HepG2 (cell line): ENCODE results near the gene KMT2B. TPM values are rescaled to one million over a fixed set of nuclear protein-coding genes. Genes with fewer than 3 reads are reported as not detected.

Source experiments
- BRF2 ChIP-seq: sonication (generic); formaldehyde crosslinking; IDR thresholded peaks from 2 replicates; pipeline ENCODE4 v1.8.1; 2022; ENCODE audit warnings: mild to moderate bottlenecking, missing genetic modification reagents
- ELF4 ChIP-seq: sonication (generic); formaldehyde crosslinking; IDR thresholded peaks from 2 replicates; pipeline ENCODE4 v1.5.0; 2020; ENCODE audit warnings: missing genetic modification reagents, mild to moderate bottlenecking, moderate library complexity, borderline replicate concordance
- FOXA1 ChIP-seq, 2 experiments: fragments of 450-650 bp in 1 of 2; sonication (generic) in 1 of 2; formaldehyde crosslinking in 1 of 2; IDR thresholded peaks; 2 replicates each; pipeline versions ENCODE4 v1.4.0 to v1.6.1; 2016 to 2020; ENCODE audit warnings: missing genetic modification reagents in 1 of 2
- NFKB2 ChIP-seq: sonication (generic); formaldehyde crosslinking; IDR thresholded peaks from 2 replicates; pipeline ENCODE4 v1.4.0; 2020; ENCODE audit warnings: missing genetic modification reagents, borderline replicate concordance
- SIX1 ChIP-seq: sonication (generic); formaldehyde crosslinking; IDR thresholded peaks from 2 replicates; pipeline ENCODE4 v1.4.0; 2020; ENCODE audit warnings: missing genetic modification reagents, borderline replicate concordance
- STAT6 ChIP-seq: sonication (generic); formaldehyde crosslinking; IDR thresholded peaks from 2 replicates; pipeline ENCODE4 v1.4.0; 2020; ENCODE audit warnings: missing genetic modification reagents, mild to moderate bottlenecking, borderline replicate concordance
- THAP11 ChIP-seq: IDR thresholded peaks from 2 replicates; pipeline ENCODE4 v1.6.1; 2016; ENCODE audit warnings: missing biosample characterization, missing genetic modification reagents
- ZNF224 ChIP-seq: sonication (generic); formaldehyde crosslinking; IDR thresholded peaks from 2 replicates; pipeline ENCODE4 v1.5.0; 2020; ENCODE audit warnings: mild to moderate bottlenecking, missing genetic modification reagents
- ZNF234 ChIP-seq: sonication (generic); formaldehyde crosslinking; conservative IDR thresholded peaks from 2 replicates; pipeline ENCODE4 v1.5.1; 2020; ENCODE audit warnings: mild to moderate bottlenecking, missing genetic modification reagents
- ZNF547 ChIP-seq: sonication (generic); formaldehyde crosslinking; IDR thresholded peaks from 2 replicates; pipeline ENCODE4 v1.5.1; 2020; ENCODE audit warnings: mild to moderate bottlenecking, missing genetic modification reagents
- ZNF7 ChIP-seq: IDR thresholded peaks from 2 replicates; pipeline ENCODE4 v1.6.1; 2016; ENCODE audit warnings: missing biosample characterization, missing genetic modification reagents
- ZNF703 ChIP-seq: sonication (generic); formaldehyde crosslinking; IDR thresholded peaks from 2 replicates; pipeline ENCODE4 v1.5.1; 2020; ENCODE audit warnings: missing genetic modification reagents, mild to moderate bottlenecking, moderate library complexity, borderline replicate concordance
- ZNF839 ChIP-seq: sonication (generic); formaldehyde crosslinking; IDR thresholded peaks from 2 replicates; pipeline ENCODE4 v1.4.0; 2020; ENCODE audit warnings: missing genetic modification reagents, mild to moderate bottlenecking, borderline replicate concordance
- ZSCAN25 ChIP-seq: sonication (generic); formaldehyde crosslinking; IDR thresholded peaks from 2 replicates; pipeline ENCODE4 v1.8.0; 2022; ENCODE audit warnings: mild to moderate bottlenecking, missing genetic modification reagents
- polyA plus RNA-seq, 8 experiments: library from polyadenylated mRNA; depleted of rRNA in 3 of 8; stranded (reverse) in 7 of 8; unstranded in 1 of 8; fragments of >200 nt; fragmentation: Illumina TruSeq in 4 of 8; extraction: Trizol in 4 of 8; gene quantifications; 2 replicates each; pipeline versions ENCODE4 v1.2.1 to v1.2.3, GENCODE V29; 2011 to 2016; ENCODE audit warnings: low read depth in 4 of 8, missing spikeins in 1 of 8, mixed read lengths in 1 of 8; ENCODE audit not compliant: insufficient read depth in 1 of 8
- total RNA-seq, 5 experiments: library from RNA; depleted of rRNA; stranded (reverse); fragments of >200 nt; fragmentation: Illumina TruSeq; extraction: Trizol; gene quantifications; 2 replicates each; pipeline ENCODE4 v1.2.3, GENCODE V29; 2016; ENCODE audit warnings: low read depth in 1 of 5
- TF ChIP-seq, protein P1 (sequence below): sonication (generic); formaldehyde crosslinking; IDR thresholded peaks from 2 replicates; pipeline ENCODE4 v1.8.0; 2022; ENCODE audit warnings: mild to moderate bottlenecking, missing genetic modification reagents
- TF ChIP-seq, protein P2 (sequence below): sonication (generic); formaldehyde crosslinking; IDR thresholded peaks from 2 replicates; pipeline ENCODE4 v1.5.0; 2020; ENCODE audit warnings: mild to moderate bottlenecking, missing genetic modification reagents
- TF ChIP-seq, protein P3 (sequence below): sonication (generic); formaldehyde crosslinking; IDR thresholded peaks from 2 replicates; pipeline ENCODE4 v1.8.0; 2022; ENCODE audit warnings: missing genetic modification reagents, mild to moderate bottlenecking, borderline replicate concordance
- TF ChIP-seq, protein P4 (sequence below): sonication (generic); formaldehyde crosslinking; IDR thresholded peaks from 2 replicates; pipeline ENCODE4 v1.8.1; 2023; ENCODE audit warnings: mild to moderate bottlenecking, moderate library complexity, missing genetic modification reagents

KMT2B gene
- total and polyA plus RNA-seq, 2 of the 13 experiments (the other 11 are each of a cell fraction or from before 2014, with no cell fraction given) = 6.2 to 16.9 TPM

- TF ChIP-seq ELF4 (no peak), FOXA1 (IDR thresholded peaks at IDR 0.05) (no peak), FOXA1 (CRISPR knock-in tag; IDR thresholded peaks at IDR 0.05) (no peak), ZNF547 (0 out of 2 replicates have a peak, but pooled peaks have one; percentile 67), ZNF234 (CRISPR knock-in tag) (no peak), ZNF839 (CRISPR knock-in tag) (no peak), BRF2 (CRISPR knock-in tag) (no peak), THAP11 (CRISPR knock-in tag) (no peak), ZNF703 (CRISPR knock-in tag) (no peak), ZSCAN25 (CRISPR knock-in tag) (peak; percentile 65; the same call in 1 of the 2 replicates), SIX1 (no peak), NFKB2 (peak; percentile 22; the same call in 1 of the 2 replicates), ZNF7 (CRISPR knock-in tag) (no peak), STAT6 (no peak), ZNF224 (no peak)
- TF ChIP-seq, protein P1, sequence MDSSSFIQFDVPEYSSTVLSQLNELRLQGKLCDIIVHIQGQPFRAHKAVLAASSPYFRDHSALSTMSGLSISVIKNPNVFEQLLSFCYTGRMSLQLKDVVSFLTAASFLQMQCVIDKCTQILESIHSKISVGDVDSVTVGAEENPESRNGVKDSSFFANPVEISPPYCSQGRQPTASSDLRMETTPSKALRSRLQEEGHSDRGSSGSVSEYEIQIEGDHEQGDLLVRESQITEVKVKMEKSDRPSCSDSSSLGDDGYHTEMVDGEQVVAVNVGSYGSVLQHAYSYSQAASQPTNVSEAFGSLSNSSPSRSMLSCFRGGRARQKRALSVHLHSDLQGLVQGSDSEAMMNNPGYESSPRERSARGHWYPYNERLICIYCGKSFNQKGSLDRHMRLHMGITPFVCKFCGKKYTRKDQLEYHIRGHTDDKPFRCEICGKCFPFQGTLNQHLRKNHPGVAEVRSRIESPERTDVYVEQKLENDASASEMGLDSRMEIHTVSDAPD (CRISPR knock-in tag) = no peak
- TF ChIP-seq, protein P2, sequence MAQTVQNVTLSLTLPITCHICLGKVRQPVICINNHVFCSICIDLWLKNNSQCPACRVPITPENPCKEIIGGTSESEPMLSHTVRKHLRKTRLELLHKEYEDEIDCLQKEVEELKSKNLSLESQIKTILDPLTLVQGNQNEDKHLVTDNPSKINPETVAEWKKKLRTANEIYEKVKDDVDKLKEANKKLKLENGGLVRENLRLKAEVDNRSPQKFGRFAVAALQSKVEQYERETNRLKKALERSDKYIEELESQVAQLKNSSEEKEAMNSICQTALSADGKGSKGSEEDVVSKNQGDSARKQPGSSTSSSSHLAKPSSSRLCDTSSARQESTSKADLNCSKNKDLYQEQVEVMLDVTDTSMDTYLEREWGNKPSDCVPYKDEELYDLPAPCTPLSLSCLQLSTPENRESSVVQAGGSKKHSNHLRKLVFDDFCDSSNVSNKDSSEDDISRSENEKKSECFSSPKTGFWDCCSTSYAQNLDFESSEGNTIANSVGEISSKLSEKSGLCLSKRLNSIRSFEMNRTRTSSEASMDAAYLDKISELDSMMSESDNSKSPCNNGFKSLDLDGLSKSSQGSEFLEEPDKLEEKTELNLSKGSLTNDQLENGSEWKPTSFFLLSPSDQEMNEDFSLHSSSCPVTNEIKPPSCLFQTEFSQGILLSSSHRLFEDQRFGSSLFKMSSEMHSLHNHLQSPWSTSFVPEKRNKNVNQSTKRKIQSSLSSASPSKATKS = no peak
- TF ChIP-seq, protein P3, sequence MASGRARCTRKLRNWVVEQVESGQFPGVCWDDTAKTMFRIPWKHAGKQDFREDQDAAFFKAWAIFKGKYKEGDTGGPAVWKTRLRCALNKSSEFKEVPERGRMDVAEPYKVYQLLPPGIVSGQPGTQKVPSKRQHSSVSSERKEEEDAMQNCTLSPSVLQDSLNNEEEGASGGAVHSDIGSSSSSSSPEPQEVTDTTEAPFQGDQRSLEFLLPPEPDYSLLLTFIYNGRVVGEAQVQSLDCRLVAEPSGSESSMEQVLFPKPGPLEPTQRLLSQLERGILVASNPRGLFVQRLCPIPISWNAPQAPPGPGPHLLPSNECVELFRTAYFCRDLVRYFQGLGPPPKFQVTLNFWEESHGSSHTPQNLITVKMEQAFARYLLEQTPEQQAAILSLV (CRISPR knock-in tag) = no peak
- TF ChIP-seq, protein P4, sequence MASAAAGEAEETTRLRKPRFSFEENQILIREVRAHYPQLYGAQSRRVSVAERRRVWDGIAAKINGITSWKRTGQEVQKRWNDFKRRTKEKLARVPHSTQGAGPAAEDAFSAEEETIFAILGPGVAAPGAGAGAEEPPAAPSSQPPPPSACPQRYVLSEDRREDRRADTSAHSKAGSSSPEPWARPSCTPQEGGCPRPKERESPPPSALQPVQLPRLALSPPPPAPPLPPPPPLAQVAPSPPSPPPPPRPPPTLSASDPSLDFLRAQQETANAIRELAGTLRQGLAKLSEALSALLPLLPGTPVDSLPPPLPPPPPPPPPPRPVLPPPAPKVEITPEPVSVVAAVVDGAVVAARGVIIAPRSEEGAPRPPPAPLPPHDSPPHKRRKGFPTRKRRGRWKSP (CRISPR knock-in tag) = no peak
Measured at GRCh38 chr19:35786299-35787160, 68.7 kb downstream of the KMT2B start (continued).
